ENCODE measurements around the gene MCEMP1.

MCEMP1 gene

DNA sequence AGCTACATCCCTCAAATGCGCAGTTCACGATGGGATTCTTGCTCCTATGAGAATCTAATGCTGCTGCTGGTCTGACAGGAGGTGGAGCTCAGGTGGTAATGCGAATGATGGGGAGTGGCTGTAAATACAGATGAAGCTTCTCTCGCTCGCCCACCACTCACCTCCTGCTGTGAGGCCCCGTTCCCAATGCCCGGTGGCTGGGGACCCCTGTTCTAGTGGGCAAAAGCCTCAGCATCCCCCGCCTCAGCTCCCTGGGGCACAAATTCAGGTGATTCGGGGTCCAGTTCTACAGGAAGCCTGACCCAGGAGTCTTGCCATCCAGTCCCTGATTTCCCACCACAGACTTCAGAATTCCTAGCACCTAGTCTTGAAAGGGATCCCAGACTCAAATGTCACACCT lies 4.4 kb upstream of the MCEMP1 start:
- no peak overlapping the region for H3K4me2 ChIP-seq (ENCODE audit: insufficient read depth, low read length)
- no peak for DNase-seq
- H3K9me3 ChIP-seq (ENCODE audit: insufficient read depth, low read length, severe bottlenecking) = no peaks in the 10 kb centered on the region
- H3K27me3 ChIP-seq (ENCODE audit: insufficient read depth, low read length, poor library complexity) = no peaks in the 10 kb centered on the region
- TF ChIP-seq, protein P1, sequence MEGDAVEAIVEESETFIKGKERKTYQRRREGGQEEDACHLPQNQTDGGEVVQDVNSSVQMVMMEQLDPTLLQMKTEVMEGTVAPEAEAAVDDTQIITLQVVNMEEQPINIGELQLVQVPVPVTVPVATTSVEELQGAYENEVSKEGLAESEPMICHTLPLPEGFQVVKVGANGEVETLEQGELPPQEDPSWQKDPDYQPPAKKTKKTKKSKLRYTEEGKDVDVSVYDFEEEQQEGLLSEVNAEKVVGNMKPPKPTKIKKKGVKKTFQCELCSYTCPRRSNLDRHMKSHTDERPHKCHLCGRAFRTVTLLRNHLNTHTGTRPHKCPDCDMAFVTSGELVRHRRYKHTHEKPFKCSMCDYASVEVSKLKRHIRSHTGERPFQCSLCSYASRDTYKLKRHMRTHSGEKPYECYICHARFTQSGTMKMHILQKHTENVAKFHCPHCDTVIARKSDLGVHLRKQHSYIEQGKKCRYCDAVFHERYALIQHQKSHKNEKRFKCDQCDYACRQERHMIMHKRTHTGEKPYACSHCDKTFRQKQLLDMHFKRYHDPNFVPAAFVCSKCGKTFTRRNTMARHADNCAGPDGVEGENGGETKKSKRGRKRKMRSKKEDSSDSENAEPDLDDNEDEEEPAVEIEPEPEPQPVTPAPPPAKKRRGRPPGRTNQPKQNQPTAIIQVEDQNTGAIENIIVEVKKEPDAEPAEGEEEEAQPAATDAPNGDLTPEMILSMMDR (IDR thresholded peaks at IDR 0.05; ENCODE audit: borderline replicate concordance, extremely low read depth, low read length, poor library complexity, severe bottlenecking) = no peak
- TF ChIP-seq EZH2 (IDR thresholded peaks at IDR 0.05; ENCODE audit: borderline replicate concordance, low read depth, low read length, severe bottlenecking) = no peak
- H3K79me2 ChIP-seq (ENCODE audit: insufficient read depth, low read length) = no peaks in the 10 kb centered on the region
- H2AFZ ChIP-seq (ENCODE audit: low read depth, low read length) = no peak overlapping the region
- H3K36me3 ChIP-seq (ENCODE audit: insufficient read depth, low read length) = no peaks in the 10 kb centered on the region
- ATAC-seq (ENCODE audit: insufficient read depth, low read depth) = no peak
- H3K4me1 ChIP-seq (ENCODE audit: insufficient read depth, low read length) = peaks cover 14% of the 10 kb centered on the region
- no peak overlapping the region for H3K9ac ChIP-seq (ENCODE audit: low read depth, low read length)
- no peaks in the 10 kb centered on the region for H4K20me1 ChIP-seq (ENCODE audit: insufficient read depth, low read length)
- no peak overlapping the region for H3K4me3 ChIP-seq (ENCODE audit: low read depth in 1 of 2, low read length in 2 of 2)
- H3K27ac ChIP-seq (ENCODE audit: low read length) = no peak overlapping the region

DNA sequence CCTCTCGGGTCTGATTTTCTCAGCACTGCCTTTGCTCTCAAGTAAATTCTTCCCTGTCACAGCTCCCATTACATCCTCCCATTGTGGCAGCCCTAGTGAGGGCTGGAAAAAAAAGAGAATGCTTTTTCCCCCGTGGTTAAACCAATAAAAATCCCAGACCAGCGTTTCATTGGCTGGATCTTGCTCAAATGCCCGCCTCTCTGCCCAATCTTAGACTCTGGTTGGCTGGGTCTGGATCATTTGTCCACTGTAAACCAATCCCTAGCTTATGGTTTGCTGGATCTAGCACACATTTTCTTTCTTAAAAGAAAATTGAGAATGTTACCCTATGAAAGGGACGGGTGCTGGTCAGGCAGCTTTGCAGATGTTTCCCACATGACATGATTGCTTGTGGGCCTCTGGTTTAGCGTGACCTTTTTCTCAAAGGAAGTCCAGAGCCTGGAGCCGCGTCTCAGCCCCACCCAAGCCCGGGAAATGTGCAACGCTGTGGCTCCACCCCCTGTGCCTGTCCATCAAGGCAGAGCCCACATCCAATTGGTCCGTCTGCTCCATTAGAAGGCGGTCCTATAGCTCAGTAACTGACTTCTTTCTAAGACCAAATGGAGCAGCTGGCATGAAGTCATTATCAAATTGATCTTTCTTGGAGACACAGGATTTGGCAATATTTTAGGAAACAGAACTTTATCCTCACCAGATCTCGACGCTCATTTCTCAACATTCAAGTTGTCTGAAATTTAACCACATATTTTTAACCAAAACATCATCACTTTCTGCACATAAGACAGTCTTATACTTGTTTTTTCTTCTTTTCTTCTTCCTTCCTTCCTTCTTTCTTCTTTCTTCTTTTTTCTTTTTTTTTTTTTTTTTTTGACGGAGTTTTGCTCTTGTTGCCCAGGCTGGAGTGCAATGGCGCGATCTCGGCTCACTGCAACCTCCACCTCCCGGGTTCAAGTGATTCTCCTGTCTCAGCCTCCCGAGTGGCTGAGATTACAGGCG lies 2.6 kb upstream of the MCEMP1 start:
- peaks cover 18% of the 10 kb centered on the region for H3K4me1 ChIP-seq (ENCODE audit: insufficient read depth, low read length)
- TF ChIP-seq, protein P1 (IDR thresholded peaks at IDR 0.05; ENCODE audit: borderline replicate concordance, extremely low read depth, low read length, poor library complexity, severe bottlenecking) = no peak
- TF ChIP-seq EZH2 (IDR thresholded peaks at IDR 0.05; ENCODE audit: borderline replicate concordance, low read depth, low read length, severe bottlenecking) = no peak
- DNase-seq (peak; percentile 70), ATAC-seq (ENCODE audit: insufficient read depth, low read depth) (peak; percentile 80)
- no peak overlapping the region for H3K4me2 ChIP-seq (ENCODE audit: insufficient read depth, low read length)
- H3K9me3 ChIP-seq (ENCODE audit: insufficient read depth, low read length, severe bottlenecking) = no peaks in the 10 kb centered on the region
- no peak overlapping the region for H3K4me3 ChIP-seq (ENCODE audit: low read depth in 1 of 2, low read length in 2 of 2)
- no peaks in the 10 kb centered on the region for H4K20me1 ChIP-seq (ENCODE audit: insufficient read depth, low read length)
- H3K36me3 ChIP-seq (ENCODE audit: insufficient read depth, low read length) = no peaks in the 10 kb centered on the region
- no peaks in the 10 kb centered on the region for H3K27me3 ChIP-seq (ENCODE audit: insufficient read depth, low read length, poor library complexity)
- no peak overlapping the region for H2AFZ ChIP-seq (ENCODE audit: low read depth, low read length)
- H3K27ac ChIP-seq (ENCODE audit: low read length) = no peak overlapping the region
- H3K9ac ChIP-seq (ENCODE audit: low read depth, low read length) = no peak overlapping the region
- no peaks in the 10 kb centered on the region for H3K79me2 ChIP-seq (ENCODE audit: insufficient read depth, low read length)

DNA sequence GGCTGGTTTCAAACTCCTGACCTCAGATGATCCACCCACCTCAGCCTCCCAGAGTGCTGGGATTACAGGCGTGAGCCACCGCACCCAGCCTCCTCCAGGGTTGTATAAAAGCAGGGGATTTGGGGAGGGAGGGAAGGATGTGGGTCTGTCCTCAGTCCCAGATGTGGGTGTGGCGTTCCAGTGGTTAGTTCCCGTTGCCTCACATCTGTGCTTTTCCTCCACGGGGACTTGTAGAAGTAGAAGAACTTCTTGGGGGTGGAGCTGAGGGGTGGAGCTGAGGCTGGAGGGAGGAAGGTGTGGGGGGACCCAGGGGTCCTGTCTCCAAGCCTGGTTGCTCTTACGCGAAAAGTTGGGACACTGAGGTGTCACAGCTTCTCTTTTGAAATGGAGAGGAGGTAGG lies 514 bp upstream of the MCEMP1 start:
- Histone ChIP-seq H3K9me3 (ENCODE audit: insufficient read depth, low read length, severe bottlenecking) (no peaks in the 10 kb centered on the region), H3K27me3 (ENCODE audit: insufficient read depth, low read length, poor library complexity) (no peaks in the 10 kb centered on the region), H3K4me1 (ENCODE audit: insufficient read depth, low read length) (peaks cover 29% of the 10 kb centered on the region), H2AFZ (ENCODE audit: low read depth, low read length) (no peak overlapping the region), H3K79me2 (ENCODE audit: insufficient read depth, low read length) (peaks cover 7% of the 10 kb centered on the region), H3K9ac (ENCODE audit: low read depth, low read length) (no peak overlapping the region), H3K27ac (ENCODE audit: low read length) (no peak overlapping the region), H4K20me1 (ENCODE audit: insufficient read depth, low read length) (no peaks in the 10 kb centered on the region), H3K4me2 (ENCODE audit: insufficient read depth, low read length) (no peak overlapping the region), H3K36me3 (ENCODE audit: insufficient read depth, low read length) (no peaks in the 10 kb centered on the region; the same call in 1 of the 2 replicates), H3K4me3 (ENCODE audit: low read depth in 1 of 2, low read length in 2 of 2) (no peak overlapping the region)
- ATAC-seq (ENCODE audit: insufficient read depth, low read depth) (no peak), DNase-seq (no peak)
- TF ChIP-seq, protein P1 (IDR thresholded peaks at IDR 0.05; ENCODE audit: borderline replicate concordance, extremely low read depth, low read length, poor library complexity, severe bottlenecking) = no peak
- no peak for TF ChIP-seq EZH2 (IDR thresholded peaks at IDR 0.05; ENCODE audit: borderline replicate concordance, low read depth, low read length, severe bottlenecking)

Measured in DND-41 (cell line).